Measurements from ENCODE around the gene ZNF423. TPM values are rescaled to one million over a fixed set of nuclear protein-coding genes. Genes with fewer than 3 reads are reported as not detected.

Gene ZNF423
- total and polyA plus RNA-seq, 10 donors: 0.36 to 7.0 (median 3.7) TPM

DNA sequence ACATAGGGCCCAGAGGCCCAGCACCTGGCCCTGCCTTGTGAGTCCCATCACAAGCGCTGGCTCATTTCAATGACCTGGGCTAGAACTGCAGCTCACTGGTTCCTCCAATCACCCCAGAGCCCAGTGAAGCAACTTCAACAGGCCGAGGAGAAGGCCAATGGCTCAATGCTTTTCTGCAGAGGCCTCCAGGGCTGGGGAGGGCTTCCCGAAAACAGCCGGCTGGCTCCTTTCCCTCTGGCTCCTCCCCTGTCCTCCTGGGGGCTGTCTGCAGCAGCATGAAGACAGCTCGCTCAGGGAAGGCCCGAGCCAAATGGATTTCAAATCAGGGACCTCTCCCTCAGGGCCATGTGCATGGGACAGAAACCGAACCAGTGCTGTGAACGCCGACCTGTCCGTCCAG lies 121.6 kb downstream of the ZNF423 start:
- no peak overlapping the region for H3K27ac ChIP-seq
- H3K27me3 ChIP-seq (replicated peaks in 1 of 7): no peaks in the 10 kb centered on the region
- DNase-seq: no peak
- TF ChIP-seq, protein P1, sequence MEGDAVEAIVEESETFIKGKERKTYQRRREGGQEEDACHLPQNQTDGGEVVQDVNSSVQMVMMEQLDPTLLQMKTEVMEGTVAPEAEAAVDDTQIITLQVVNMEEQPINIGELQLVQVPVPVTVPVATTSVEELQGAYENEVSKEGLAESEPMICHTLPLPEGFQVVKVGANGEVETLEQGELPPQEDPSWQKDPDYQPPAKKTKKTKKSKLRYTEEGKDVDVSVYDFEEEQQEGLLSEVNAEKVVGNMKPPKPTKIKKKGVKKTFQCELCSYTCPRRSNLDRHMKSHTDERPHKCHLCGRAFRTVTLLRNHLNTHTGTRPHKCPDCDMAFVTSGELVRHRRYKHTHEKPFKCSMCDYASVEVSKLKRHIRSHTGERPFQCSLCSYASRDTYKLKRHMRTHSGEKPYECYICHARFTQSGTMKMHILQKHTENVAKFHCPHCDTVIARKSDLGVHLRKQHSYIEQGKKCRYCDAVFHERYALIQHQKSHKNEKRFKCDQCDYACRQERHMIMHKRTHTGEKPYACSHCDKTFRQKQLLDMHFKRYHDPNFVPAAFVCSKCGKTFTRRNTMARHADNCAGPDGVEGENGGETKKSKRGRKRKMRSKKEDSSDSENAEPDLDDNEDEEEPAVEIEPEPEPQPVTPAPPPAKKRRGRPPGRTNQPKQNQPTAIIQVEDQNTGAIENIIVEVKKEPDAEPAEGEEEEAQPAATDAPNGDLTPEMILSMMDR (IDR thresholded peaks at IDR 0.05 in 8 of 11, conservative IDR thresholded peaks at IDR 0.05 in 3 of 11): no peak
- TF ChIP-seq POLR2A (IDR thresholded peaks at IDR 0.05) (no peak), POLR2AphosphoS5 (IDR thresholded peaks at IDR 0.05) (no peak)
- no peak overlapping the region for H3K4me3 ChIP-seq
- 75 to 92% (median 87%) methylated on average over 6 to 10 of the region's 10 CpGs for WGBS, 5 donors
- intact Hi-C loops (cut with DNase I; ENCODE audit: low total_unique reads): no loop called here
- H3K4me1 ChIP-seq: no peaks in the 10 kb centered on the region
- no peaks in the 10 kb centered on the region for H3K36me3 ChIP-seq
- H3K9me3 ChIP-seq: peaks cover 0 to 13% (median 10%) of the 10 kb centered on the region in 8 donors

DNA sequence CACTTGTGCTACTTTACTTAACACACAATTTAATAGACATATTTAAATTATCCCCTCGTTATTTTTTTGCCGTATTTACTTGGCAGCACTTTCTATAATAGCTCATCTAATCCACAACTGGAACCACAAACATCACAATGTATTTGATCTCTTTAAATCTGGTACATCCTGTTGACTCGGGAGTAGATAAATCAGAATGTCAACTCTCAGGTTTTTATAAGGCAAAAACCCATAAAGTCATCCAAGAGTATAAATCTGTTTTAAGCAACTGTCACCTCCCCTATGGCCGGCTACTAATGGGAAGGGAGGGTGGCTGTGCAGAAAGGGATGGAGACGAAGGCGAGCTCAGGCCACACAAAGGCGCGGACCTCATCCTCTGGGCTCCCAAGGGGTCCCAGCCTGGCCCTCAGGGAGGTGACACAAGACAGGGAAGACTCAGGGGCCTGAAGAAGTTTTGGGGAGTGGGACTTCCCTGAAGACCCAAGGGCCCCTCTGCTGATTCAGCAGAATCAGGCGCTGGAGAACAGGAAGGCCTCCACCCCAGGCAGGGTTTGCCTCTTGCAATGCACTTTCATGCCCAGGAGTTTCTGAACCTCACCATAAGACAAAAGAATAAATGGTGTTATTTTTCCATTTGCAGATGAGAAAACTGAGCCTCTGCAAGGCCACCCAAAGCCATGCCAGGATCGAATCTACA lies 122.5 kb downstream of the ZNF423 start:
- 71 to 76% (median 72%) methylated on average over 10 of the region's 10 CpGs for WGBS, 5 donors
- Histone ChIP-seq H3K4me3 (no peak overlapping the region), H3K4me1 (no peaks in the 10 kb centered on the region), H3K27me3 (replicated peaks in 1 of 7) (no peaks in the 10 kb centered on the region), H3K36me3 (no peaks in the 10 kb centered on the region), H3K27ac (no peak overlapping the region), H3K9me3 (peaks cover 0 to 20% (median 16%) of the 10 kb centered on the region in 8 donors)
- intact Hi-C loops (cut with DNase I; ENCODE audit: low total_unique reads): no loop called here
- TF ChIP-seq POLR2AphosphoS5 (IDR thresholded peaks at IDR 0.05): no peak
- no peak for TF ChIP-seq POLR2A (IDR thresholded peaks at IDR 0.05)
- TF ChIP-seq, protein P1 (IDR thresholded peaks at IDR 0.05 in 8 of 11, conservative IDR thresholded peaks at IDR 0.05 in 3 of 11): no peak
- DNase-seq: no peak

DNA sequence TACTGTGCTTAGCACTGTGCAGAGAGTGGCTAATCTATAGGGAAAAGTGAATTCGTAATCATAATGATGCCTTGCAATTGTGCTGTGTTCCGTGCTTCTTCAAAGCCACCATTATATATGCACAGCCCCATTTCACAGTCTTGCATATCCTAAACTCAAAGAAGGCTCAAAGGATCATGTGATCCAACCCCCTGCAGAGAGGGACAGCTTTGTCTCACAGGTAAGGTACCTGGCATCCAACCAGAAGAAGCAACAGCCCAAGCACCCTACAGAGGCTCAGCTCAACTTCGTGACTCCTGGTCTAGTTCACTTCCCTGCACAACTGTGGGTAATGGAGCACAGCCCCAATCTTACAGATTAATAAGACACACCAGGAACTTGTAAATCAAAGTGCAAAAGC lies 124.0 kb downstream of the ZNF423 start:
- no peak for DNase-seq
- H3K27ac ChIP-seq: no peak overlapping the region
- peaks cover 0 to 20% (median 16%) of the 10 kb centered on the region in 8 donors for H3K9me3 ChIP-seq
- no peaks in the 10 kb centered on the region for H3K4me1 ChIP-seq
- WGBS, 5 donors: 84 to 96% (median 87%) methylated on average over 3 of the region's 3 CpGs
- H3K4me3 ChIP-seq: no peak overlapping the region
- no peaks in the 10 kb centered on the region for H3K36me3 ChIP-seq
- intact Hi-C loops (cut with DNase I; ENCODE audit: low total_unique reads): no loop called here
- no peaks in the 10 kb centered on the region for H3K27me3 ChIP-seq (replicated peaks in 1 of 7)
- TF ChIP-seq, protein P1 (IDR thresholded peaks at IDR 0.05 in 8 of 11, conservative IDR thresholded peaks at IDR 0.05 in 3 of 11): no peak
- no peak for TF ChIP-seq POLR2A (IDR thresholded peaks at IDR 0.05)
- no peak for TF ChIP-seq POLR2AphosphoS5 (IDR thresholded peaks at IDR 0.05)

DNA sequence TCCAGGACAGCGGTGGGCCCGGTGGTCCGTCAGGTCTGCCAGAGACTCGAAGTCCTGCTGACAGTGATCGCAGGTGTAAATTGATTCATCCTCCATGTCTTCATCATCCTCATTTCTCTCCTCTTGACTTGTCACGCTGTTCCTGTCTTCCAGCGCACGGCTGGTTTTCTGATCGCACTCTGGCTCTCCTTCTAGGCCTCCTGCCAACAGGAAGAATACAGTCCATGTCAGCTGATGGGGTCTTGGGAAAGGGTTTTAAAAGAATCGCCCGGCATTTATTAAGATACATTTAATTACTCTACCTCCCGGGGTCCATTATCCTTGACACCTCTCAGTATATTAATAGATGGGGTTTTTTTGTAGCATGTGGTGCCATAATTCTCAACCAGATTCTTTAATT lies 125.1 kb downstream of the ZNF423 start:
- Histone ChIP-seq H3K27me3 (replicated peaks in 1 of 7) (no peaks in the 10 kb centered on the region), H3K4me1 (no peaks in the 10 kb centered on the region), H3K36me3 (no peaks in the 10 kb centered on the region), H3K27ac (no peak overlapping the region), H3K4me3 (no peak overlapping the region), H3K9me3 (peaks cover 0 to 20% (median 16%) of the 10 kb centered on the region in 8 donors)
- no peak for DNase-seq
- WGBS, 5 donors: 83 to 97% (median 91%) methylated on average over 12 of the region's 12 CpGs
- TF ChIP-seq, protein P1 (IDR thresholded peaks at IDR 0.05 in 8 of 11, conservative IDR thresholded peaks at IDR 0.05 in 3 of 11): no peak
- TF ChIP-seq POLR2AphosphoS5 (IDR thresholded peaks at IDR 0.05): no peak
- TF ChIP-seq POLR2A (IDR thresholded peaks at IDR 0.05): no peak
- intact Hi-C loops (cut with DNase I; ENCODE audit: low total_unique reads): no loop called here
